Gastroesophageal sphincter (tissue), 4 donors: ENCODE results near the gene NAT9. TPM values are rescaled to one million over a fixed set of nuclear protein-coding genes. Genes with fewer than 3 reads are reported as not detected.

Source experiments
- ATAC-seq: fragments of 150-250 bp; one replicate; pipeline ENCODE4 v1.9.1; 2016; ENCODE audit warnings: mild to moderate bottlenecking, moderate library complexity
- H3K27ac ChIP-seq, 4 donors: fragments of 200-600 bp; sonication (generic) in 3 of 4; 1 replicate in 3 of 4; 2 replicates in 1 of 4; pipeline ENCODE4 v1.5.1; 2016 to 2019
- H3K27me3 ChIP-seq: fragments of 200-600 bp; sonication (generic); one replicate; pipeline ENCODE4 v1.5.1; 2019
- H3K36me3 ChIP-seq, 2 donors: fragments of 200-600 bp; sonication (generic); one replicate each; pipeline ENCODE4 v1.5.1; 2019; ENCODE audit warnings: control low read depth in 1 of 2
- H3K4me1 ChIP-seq, 3 donors: fragments of 200-600 bp; sonication (generic); 1 replicate in 2 of 3; 2 replicates in 1 of 3; pipeline ENCODE4 v1.5.1; 2016 to 2019; ENCODE audit warnings: control low read depth in 2 of 3
- H3K4me3 ChIP-seq, 2 donors: fragments of 200-600 bp; sonication (generic); one replicate each; pipeline ENCODE4 v1.5.1; 2019; ENCODE audit warnings: mild to moderate bottlenecking in 1 of 2, moderate library complexity in 1 of 2
- H3K9me3 ChIP-seq, 3 donors: fragments of 200-600 bp; sonication (generic); one replicate each; pipeline ENCODE4 v1.5.1; 2017 to 2019; ENCODE audit warnings: control low read depth in 2 of 3
- EP300 ChIP-seq: sonication (generic); formaldehyde crosslinking; IDR thresholded peaks from one replicate; pipeline ENCODE4 v1.6.1; 2017; ENCODE audit warnings: antibody characterized with exemption, mild to moderate bottlenecking
- POLR2A ChIP-seq, 2 donors: fragments of 450-650 bp; IDR thresholded peaks; one replicate each; pipeline ENCODE4 v1.6.1; 2017; ENCODE audit warnings: antibody characterized with exemption in 2 of 2, mild to moderate bottlenecking in 2 of 2, moderate library complexity in 1 of 2
- POLR2AphosphoS5 ChIP-seq: sonication (generic); formaldehyde crosslinking; IDR thresholded peaks from one replicate; pipeline ENCODE4 v1.6.1; 2017; ENCODE audit warnings: antibody characterized with exemption
- WGBS, 2 donors: methylation state at CpG; one replicate each; pipeline ENCODE4 v1.1.5; 2018; ENCODE audit warnings: low coverage in 1 of 2; 5-methylcytosine and 5-hydroxymethylcytosine counted together
- total RNA-seq, 4 donors: library from RNA; depleted of rRNA; stranded (reverse); fragments of >200 nt; gene quantifications; one replicate each; pipeline ENCODE4 v1.1.0, GENCODE V29; 2016
- TF ChIP-seq, protein P1 (sequence below), 4 experiments: fragments of 200-600 bp in 2 of 4; fragments of 450-650 bp in 2 of 4; sonication (generic) in 1 of 4; IDR thresholded peaks; one replicate each; pipeline ENCODE4 v1.5.1; 2017 to 2019; ENCODE audit warnings: antibody characterized with exemption in 4 of 4, mild to moderate bottlenecking in 2 of 4, moderate library complexity in 2 of 4

Gene NAT9
- total RNA-seq, 4 donors from 2014 or later: 21.7 to 34.7 (median 26.3) TPM

GRCh38 chr17:74729866-74730265 lies 46.3 kb downstream of the NAT9 start:
- WGBS, 2 donors: 90% methylated on average over 2 of the region's 15 CpGs; no CpG with 5 or more reads in 1 of the 2 donors
- Histone ChIP-seq H3K27me3 (peaks cover 49% of the 10 kb centered on the region), H3K36me3 (no peaks in the 10 kb centered on the region), H3K27ac (no peak overlapping the region), H3K4me1 (no peaks in the 10 kb centered on the region), H3K4me3 (no peak overlapping the region), H3K9me3 (no peaks in the 10 kb centered on the region)
- TF ChIP-seq POLR2A (IDR thresholded peaks at IDR 0.05): no peak
- TF ChIP-seq, protein P1, sequence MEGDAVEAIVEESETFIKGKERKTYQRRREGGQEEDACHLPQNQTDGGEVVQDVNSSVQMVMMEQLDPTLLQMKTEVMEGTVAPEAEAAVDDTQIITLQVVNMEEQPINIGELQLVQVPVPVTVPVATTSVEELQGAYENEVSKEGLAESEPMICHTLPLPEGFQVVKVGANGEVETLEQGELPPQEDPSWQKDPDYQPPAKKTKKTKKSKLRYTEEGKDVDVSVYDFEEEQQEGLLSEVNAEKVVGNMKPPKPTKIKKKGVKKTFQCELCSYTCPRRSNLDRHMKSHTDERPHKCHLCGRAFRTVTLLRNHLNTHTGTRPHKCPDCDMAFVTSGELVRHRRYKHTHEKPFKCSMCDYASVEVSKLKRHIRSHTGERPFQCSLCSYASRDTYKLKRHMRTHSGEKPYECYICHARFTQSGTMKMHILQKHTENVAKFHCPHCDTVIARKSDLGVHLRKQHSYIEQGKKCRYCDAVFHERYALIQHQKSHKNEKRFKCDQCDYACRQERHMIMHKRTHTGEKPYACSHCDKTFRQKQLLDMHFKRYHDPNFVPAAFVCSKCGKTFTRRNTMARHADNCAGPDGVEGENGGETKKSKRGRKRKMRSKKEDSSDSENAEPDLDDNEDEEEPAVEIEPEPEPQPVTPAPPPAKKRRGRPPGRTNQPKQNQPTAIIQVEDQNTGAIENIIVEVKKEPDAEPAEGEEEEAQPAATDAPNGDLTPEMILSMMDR (IDR thresholded peaks at IDR 0.05): no peak
- TF ChIP-seq POLR2AphosphoS5: no peak
- TF ChIP-seq EP300: no peak
- no peak for ATAC-seq

GRCh38 chr17:74729368-74729767 lies 46.8 kb downstream of the NAT9 start:
- H3K4me3 ChIP-seq: no peak overlapping the region
- no peak for ATAC-seq
- WGBS, 2 donors: 80 to 100% methylated on average over 1 of the region's 5 CpGs

DNA sequence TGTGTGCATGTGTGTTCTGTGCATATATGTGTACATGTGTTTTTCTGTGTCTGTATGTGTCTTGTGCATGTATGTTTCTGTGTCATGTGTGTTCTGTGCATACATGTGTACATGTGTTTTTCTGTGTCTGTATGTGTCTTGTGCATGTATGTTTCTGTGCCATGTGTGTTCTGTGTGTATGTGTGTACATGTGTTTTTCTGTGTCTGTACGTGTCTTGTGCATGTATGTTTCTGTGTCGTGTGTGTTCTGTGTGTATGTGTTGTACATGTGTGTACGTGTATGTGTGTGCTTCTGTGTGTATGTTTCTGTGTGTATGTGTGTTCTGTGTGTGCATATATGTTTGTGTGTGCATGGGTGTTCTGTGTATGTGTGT lies 47.5 kb downstream of the NAT9 start:
- H3K27ac ChIP-seq: no peak overlapping the region
- H3K36me3 ChIP-seq: no peaks in the 10 kb centered on the region
- TF ChIP-seq, protein P1 (IDR thresholded peaks at IDR 0.05): no peak
- TF ChIP-seq POLR2AphosphoS5 (no peak), POLR2A (IDR thresholded peaks at IDR 0.05) (no peak), EP300 (no peak)
- peaks cover 39% of the 10 kb centered on the region for H3K27me3 ChIP-seq
- ATAC-seq: no peak
- H3K4me1 ChIP-seq: no peaks in the 10 kb centered on the region
- whole genome bisulfite sequencing, 2 donors: 65 to 86% methylated on average over 3 of the region's 3 CpGs
- H3K4me3 ChIP-seq: no peak overlapping the region
- no peaks in the 10 kb centered on the region for H3K9me3 ChIP-seq

More at GRCh38 chr17:74729368-74729767, 46.8 kb downstream of the NAT9 start:
- Histone ChIP-seq H3K27me3 (peaks cover 46% of the 10 kb centered on the region), H3K9me3 (no peaks in the 10 kb centered on the region), H3K4me1 (no peaks in the 10 kb centered on the region), H3K36me3 (no peaks in the 10 kb centered on the region), H3K27ac (no peak overlapping the region)
- no peak for TF ChIP-seq EP300

DNA sequence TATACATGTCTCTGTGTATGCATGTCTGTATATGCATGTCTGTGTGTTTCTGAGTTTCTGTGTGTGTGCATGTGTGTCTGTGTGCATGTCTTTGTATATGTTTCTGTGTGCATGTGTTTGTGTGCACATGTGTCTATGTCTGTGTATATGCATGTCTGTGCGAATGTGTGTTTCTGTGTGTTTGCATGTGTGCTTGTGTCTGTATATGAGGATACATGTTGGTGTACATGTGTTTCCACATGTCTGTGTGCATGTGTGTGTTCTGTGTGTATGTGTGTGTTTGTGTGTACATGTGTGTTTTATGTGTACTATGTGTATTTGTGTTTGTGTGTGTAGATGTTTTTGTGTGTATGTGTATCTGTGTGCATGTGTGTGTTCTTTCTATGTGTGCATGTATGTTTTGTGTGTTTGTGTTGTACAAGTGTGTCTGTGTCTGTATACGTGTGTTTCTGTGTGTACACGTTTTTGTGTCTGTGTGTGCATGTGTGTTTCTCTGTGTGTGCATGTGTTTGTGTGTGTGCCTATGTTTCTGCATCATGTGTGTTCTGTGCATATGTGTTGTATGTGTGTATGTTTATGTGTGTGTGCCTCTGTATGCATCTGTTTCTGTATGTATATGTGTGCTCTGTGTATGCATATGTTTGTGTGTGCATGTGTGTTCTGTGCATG lies 48.0 kb downstream of the NAT9 start:
- no peaks in the 10 kb centered on the region for H3K4me1 ChIP-seq
- no peak overlapping the region for H3K4me3 ChIP-seq
- WGBS, 2 donors: 81 to 92% methylated on average over 3 of the region's 3 CpGs
- no peak overlapping the region for H3K27ac ChIP-seq
- TF ChIP-seq EP300: no peak
- TF ChIP-seq POLR2A (IDR thresholded peaks at IDR 0.05): no peak
- TF ChIP-seq POLR2AphosphoS5: no peak
- TF ChIP-seq, protein P1 (IDR thresholded peaks at IDR 0.05): no peak
- H3K36me3 ChIP-seq: no peaks in the 10 kb centered on the region
- no peak for ATAC-seq
- H3K27me3 ChIP-seq: peaks cover 35% of the 10 kb centered on the region
- no peaks in the 10 kb centered on the region for H3K9me3 ChIP-seq

DNA sequence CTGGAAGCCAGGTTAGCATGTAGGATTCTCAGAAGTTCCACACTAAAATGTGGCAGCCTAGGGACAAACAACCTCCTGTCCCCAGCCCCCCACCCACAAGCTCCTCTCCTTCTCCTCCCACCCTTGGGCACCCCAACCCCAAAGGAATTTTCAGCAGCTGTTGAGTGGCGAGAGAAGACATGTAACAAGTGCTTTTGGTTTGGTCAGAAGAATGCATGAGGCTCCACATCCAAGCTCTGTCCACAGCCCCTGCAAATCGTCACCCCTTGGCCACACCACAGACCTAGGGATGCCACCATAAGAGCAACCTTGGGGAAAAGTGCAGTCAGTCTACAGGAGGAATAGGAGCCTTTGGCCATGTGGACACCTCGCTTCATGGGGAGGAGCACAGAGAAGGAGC lies 51.0 kb downstream of the NAT9 start:
- Histone ChIP-seq H3K4me3 (no peak overlapping the region), H3K4me1 (no peaks in the 10 kb centered on the region), H3K36me3 (no peaks in the 10 kb centered on the region), H3K27me3 (peaks cover 11% of the 10 kb centered on the region), H3K27ac (no peak overlapping the region), H3K9me3 (no peaks in the 10 kb centered on the region)
- WGBS, 2 donors: 100% methylated on average over 1 of the region's 3 CpGs; no CpG with 5 or more reads in 1 of the 2 donors
- ATAC-seq: no peak
- TF ChIP-seq, protein P1 (IDR thresholded peaks at IDR 0.05): no peak
- no peak for TF ChIP-seq POLR2A (IDR thresholded peaks at IDR 0.05)
- no peak for TF ChIP-seq EP300
- TF ChIP-seq POLR2AphosphoS5: no peak
